Left ventricle myocardium inferior (tissue), 1 donor: ENCODE data around the gene CCBE1. TPM values are rescaled to one million over a fixed set of nuclear protein-coding genes. Genes with fewer than 3 reads are reported as not detected.

ENCODE experiments used
- DNase-seq: peaks from one replicate; pipeline ENCODE4 v3.0.0-alpha.2; 2020
- H3K27ac ChIP-seq: fragments of 200-600 bp; replicated peaks from 2 replicates; pipeline ENCODE4 v1.8.0; 2021
- H3K27me3 ChIP-seq: fragments of 200-600 bp; 2 replicates; pipeline ENCODE4 v1.8.0; 2021; ENCODE audit warnings: low read depth
- H3K36me3 ChIP-seq: fragments of 200-600 bp; 2 replicates; pipeline ENCODE4 v1.8.0; 2021
- H3K4me1 ChIP-seq: fragments of 200-600 bp; 2 replicates; pipeline ENCODE4 v1.8.0; 2021
- H3K4me3 ChIP-seq: fragments of 200-600 bp; 2 replicates; pipeline ENCODE4 v1.8.0; 2021; ENCODE audit warnings: mild to moderate bottlenecking, moderate library complexity
- H3K9me3 ChIP-seq: fragments of 200-600 bp; replicated peaks from 2 replicates; pipeline ENCODE4 v1.8.0; 2021
- CTCF ChIP-seq: fragments of 200-600 bp; IDR thresholded peaks from 2 replicates; pipeline ENCODE4 v1.8.0; 2021; ENCODE audit warnings: antibody characterized with exemption, mild to moderate bottlenecking, borderline replicate concordance
- intact Hi-C: fragments of 100-400 bp; cut with micrococcal nuclease; formaldehyde crosslinking; loops from one replicate; pipeline ENCODE4 v1.11.0; 2022
- total RNA-seq: library from RNA; stranded (reverse); fragmentation: NEBNext Ultra II Directional; extraction: Animal tissue kit (Norgen Biotek cat#: 25700); gene quantifications from one replicate; pipeline ENCODE4 v1.2.1, GENCODE V29; 2021
- donor health status: DM: no; HTN: yes; CAD: no; lungs with severe emphysema.

The CCBE1 gene
- total RNA-seq, 1 donor from 2014 or later = 3.2 TPM

DNA sequence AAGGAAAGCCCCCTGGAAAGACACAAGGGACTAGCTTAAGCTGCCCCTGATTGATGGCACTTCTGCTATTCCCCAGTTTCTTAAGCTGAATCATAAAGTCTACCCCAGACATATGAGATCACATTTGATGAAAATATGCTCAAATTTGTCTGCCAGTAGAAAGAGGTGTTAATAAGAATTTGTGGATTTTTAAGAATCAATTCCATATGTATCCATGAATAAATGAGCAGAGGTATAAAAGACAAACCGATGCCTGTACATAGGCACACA, 119.9 kb downstream of the CCBE1 start:
- DNase-seq = no peak
- H3K27me3 ChIP-seq = no peaks in the 10 kb centered on the region

DNA sequence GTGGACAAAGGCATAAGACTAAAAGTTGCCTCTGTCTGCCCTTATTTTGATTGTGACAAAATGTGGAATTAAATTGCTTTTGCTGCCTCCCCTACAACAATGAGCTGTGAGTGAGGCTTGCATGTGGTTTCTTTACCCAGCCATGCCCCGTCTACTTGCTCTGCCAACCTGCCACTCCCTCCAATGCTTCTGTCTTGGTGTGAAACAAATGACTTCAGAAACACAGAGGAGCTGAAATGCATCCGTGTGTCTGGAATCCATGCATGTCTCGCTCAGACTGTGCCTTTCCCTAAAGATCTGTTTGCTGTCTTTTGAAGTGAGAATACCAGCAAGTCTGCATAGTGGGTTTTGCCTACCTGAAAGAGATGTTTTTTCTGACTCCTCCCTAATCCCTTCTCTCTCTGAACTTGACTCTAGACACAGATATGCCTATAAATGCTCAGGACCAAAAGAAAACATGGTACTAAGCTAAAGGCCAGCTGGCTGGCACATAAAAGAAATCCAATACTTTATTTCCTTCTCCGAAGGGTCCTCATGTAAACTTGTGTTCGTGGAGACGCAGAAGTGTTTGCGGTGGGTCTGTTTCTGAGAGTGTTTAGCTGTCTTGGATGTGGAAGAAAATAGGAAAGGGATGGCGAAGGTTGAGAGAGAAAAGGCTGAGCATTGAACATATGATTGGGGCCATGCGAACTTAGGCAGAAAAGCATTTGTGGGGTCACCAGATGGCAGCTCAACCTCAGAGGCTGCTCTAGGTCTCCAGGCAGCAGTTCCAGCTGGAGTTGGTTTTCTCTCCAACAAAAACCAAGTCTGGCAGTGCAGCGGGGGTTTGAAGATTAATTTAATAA, 120.5 kb downstream of the CCBE1 start:
- Histone ChIP-seq H3K9me3 (no peaks in the 10 kb centered on the region), H3K27me3 (no peaks in the 10 kb centered on the region), H3K4me3 (no peak overlapping the region), H3K27ac (no peak overlapping the region), H3K36me3 (no peaks in the 10 kb centered on the region), H3K4me1 (no peaks in the 10 kb centered on the region)
- no peak for TF ChIP-seq CTCF
- intact Hi-C loops = no loop called here
- no peak for DNase-seq

More for the DNA sequence above, 119.9 kb downstream of the CCBE1 start:
- TF ChIP-seq CTCF = no peak
- intact Hi-C loops = no loop called here
- no peaks in the 10 kb centered on the region for H3K9me3 ChIP-seq
- peaks cover 5% of the 10 kb centered on the region for H3K4me1 ChIP-seq
- H3K27ac ChIP-seq = no peak overlapping the region
- no peak overlapping the region for H3K4me3 ChIP-seq
- no peaks in the 10 kb centered on the region for H3K36me3 ChIP-seq

DNA sequence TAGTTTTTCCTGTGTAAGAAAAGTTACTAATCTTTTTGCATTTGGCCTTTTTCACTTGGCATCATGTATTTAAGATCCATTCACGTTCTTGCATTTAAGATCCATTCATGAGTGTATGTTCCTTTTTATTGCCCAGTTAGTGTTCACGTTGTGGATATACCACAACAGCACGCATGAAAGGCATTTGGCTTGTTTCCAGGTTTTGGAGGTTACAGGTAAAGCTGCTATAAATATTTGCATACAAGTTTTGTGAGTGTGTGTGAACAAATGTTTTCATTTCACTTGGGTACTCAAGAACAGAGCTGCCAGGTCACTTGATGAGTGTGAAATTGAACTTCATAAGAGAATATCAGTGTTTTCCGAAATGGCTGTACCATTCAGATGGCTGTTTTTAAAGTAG, 121.2 kb downstream of the CCBE1 start:
- no peak for TF ChIP-seq CTCF
- no peaks in the 10 kb centered on the region for H3K36me3 ChIP-seq
- no peak for DNase-seq
- H3K27ac ChIP-seq = no peak overlapping the region
- no peaks in the 10 kb centered on the region for H3K4me1 ChIP-seq
- H3K4me3 ChIP-seq = no peak overlapping the region
- H3K27me3 ChIP-seq = no peaks in the 10 kb centered on the region
- intact Hi-C loops = no loop called here
- no peaks in the 10 kb centered on the region for H3K9me3 ChIP-seq

DNA sequence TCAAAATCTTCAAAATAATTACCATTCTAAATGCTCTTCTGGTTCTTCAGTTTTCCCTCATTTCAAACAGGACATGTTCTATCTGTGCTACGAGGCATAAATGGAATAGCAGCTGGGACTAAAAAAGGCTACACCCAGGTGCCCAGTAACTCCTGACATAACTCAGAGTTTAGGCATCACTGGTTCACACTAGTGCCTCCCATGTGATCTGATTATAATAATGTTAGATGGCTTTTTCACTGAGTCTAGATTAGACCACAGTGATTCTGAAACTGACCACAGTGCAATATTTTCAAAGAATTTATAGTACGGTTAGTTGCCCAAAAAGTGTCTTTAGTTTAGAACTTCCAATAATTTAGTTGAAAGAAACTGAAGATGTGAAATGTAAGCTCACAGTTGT, 123.3 kb downstream of the CCBE1 start:
- Histone ChIP-seq H3K36me3 (no peaks in the 10 kb centered on the region), H3K27ac (no peak overlapping the region), H3K4me1 (no peaks in the 10 kb centered on the region), H3K27me3 (no peaks in the 10 kb centered on the region), H3K9me3 (no peaks in the 10 kb centered on the region), H3K4me3 (no peak overlapping the region)
- intact Hi-C loops = no loop called here
- no peak for TF ChIP-seq CTCF
- no peak for DNase-seq

DNA sequence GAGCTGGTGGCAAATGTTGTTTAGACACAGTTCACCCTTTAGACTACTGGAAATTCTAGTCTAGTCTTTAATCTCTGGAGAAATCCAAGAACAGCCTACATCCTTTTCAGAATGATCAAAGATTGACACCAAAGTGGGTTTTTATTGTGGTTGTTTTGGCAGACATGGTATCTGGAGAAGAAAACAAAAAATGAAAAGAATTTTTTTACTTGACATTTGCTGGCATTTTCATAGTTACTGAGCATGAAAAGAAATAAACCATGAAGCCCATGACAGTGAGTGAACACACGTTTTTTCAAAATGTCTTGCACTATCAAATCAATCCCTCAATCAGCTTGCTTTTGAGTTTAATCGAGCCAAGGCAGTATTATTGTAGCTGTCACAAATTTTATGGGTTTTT, 125.3 kb downstream of the CCBE1 start:
- H3K9me3 ChIP-seq = no peaks in the 10 kb centered on the region
- no peaks in the 10 kb centered on the region for H3K4me1 ChIP-seq
- no peaks in the 10 kb centered on the region for H3K36me3 ChIP-seq
- no peak for TF ChIP-seq CTCF
- intact Hi-C loops = no loop called here
- H3K4me3 ChIP-seq = no peak overlapping the region
- no peaks in the 10 kb centered on the region for H3K27me3 ChIP-seq
- H3K27ac ChIP-seq = no peak overlapping the region
- DNase-seq = no peak
